ENCODE data around the gene GMFB. TPM values are rescaled to one million over a fixed set of nuclear protein-coding genes. Genes with fewer than 3 reads are reported as not detected.
A peak's percentile ranks its signal among the peaks of the same experiment; 100 is the strongest.

The GMFB gene
- total RNA-seq, 1 experiment from 2014 or later, result 85.2 TPM

DNA sequence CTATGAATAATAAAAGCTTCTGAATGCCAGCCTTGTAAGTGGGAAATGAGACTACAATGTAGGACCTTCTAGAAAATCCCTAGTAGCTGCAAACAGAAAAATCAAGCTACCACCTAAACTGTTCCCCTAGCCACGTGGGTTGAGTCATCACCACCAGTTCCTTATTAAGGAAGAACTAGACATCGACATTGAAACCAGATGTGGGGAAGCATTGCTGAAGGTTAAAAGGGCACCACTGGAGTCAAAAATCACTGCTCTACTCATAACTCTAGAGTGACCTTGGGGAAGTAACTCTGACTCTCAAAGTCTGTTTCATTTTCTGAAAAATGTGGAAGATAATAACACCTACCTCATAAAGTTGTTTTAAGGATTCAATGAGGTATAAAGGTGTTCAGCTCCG, 38.2 kb downstream of the GMFB start:
- Histone ChIP-seq H4K20me1 (ENCODE audit: low read length) (no peaks in the 10 kb centered on the region), H3K27ac (ENCODE audit: low read length) (no peak overlapping the region), H3K4me1 (ENCODE audit: insufficient read depth, low read length) (peaks cover 19% of the 10 kb centered on the region), H3K9me2 (replicated peaks; ENCODE audit: low read length) (no peaks in the 10 kb centered on the region), H3K9ac (ENCODE audit: low read length) (no peak overlapping the region), H3K4me2 (ENCODE audit: low read length) (no peak overlapping the region), H3K27me3 (ENCODE audit: low read length) (no peaks in the 10 kb centered on the region), H3K9me3 (ENCODE audit: low read length) (no peaks in the 10 kb centered on the region), H3F3A (ENCODE audit: low read length, unreplicated experiment) (no peaks in the 10 kb centered on the region), H2AFZ (ENCODE audit: low read length) (no peak overlapping the region), H3K36me3 (ENCODE audit: low read depth, low read length) (no peaks in the 10 kb centered on the region), H3K79me2 (ENCODE audit: low read length) (no peaks in the 10 kb centered on the region), H3K4me3 (ENCODE audit: low read length) (no peak overlapping the region)
- no peak for DNase-seq
- TF ChIP-seq, protein P1, sequence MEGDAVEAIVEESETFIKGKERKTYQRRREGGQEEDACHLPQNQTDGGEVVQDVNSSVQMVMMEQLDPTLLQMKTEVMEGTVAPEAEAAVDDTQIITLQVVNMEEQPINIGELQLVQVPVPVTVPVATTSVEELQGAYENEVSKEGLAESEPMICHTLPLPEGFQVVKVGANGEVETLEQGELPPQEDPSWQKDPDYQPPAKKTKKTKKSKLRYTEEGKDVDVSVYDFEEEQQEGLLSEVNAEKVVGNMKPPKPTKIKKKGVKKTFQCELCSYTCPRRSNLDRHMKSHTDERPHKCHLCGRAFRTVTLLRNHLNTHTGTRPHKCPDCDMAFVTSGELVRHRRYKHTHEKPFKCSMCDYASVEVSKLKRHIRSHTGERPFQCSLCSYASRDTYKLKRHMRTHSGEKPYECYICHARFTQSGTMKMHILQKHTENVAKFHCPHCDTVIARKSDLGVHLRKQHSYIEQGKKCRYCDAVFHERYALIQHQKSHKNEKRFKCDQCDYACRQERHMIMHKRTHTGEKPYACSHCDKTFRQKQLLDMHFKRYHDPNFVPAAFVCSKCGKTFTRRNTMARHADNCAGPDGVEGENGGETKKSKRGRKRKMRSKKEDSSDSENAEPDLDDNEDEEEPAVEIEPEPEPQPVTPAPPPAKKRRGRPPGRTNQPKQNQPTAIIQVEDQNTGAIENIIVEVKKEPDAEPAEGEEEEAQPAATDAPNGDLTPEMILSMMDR (conservative IDR thresholded peaks at IDR 0.05; ENCODE audit: low read depth, low read length), result no peak
- TF ChIP-seq EZH2phosphoT487 (IDR thresholded peaks at IDR 0.05; ENCODE audit: borderline replicate concordance, low read length) (no peak), EZH2 (IDR thresholded peaks at IDR 0.05; ENCODE audit: low read length, unreplicated experiment) (no peak)
- CTCF ChIA-PET, result no interaction called here
- ATAC-seq, result no peak
- intact Hi-C loops (cut with micrococcal nuclease), result no loop called here
- POLR2A ChIA-PET (ENCODE audit: unreplicated experiment), result interaction anchor here (0.5 to 0.6 kb wide), 2 partner anchors 236 to 680 kb away, joined by 3 to 8 read pairs; no protein-coding TSS in a partner anchor
- no TSS peak for BruUV-seq (replicated peaks)

GRCh38 chr14:54447231-54447692, 41.5 kb downstream of the GMFB start:
- intact Hi-C loops (cut with micrococcal nuclease), result no loop called here
- no TSS peak for BruUV-seq (replicated peaks)
- 0 out of 2 replicates have a peak overlapping the region, but pooled peaks have one; percentile 1 for H3K9ac ChIP-seq (ENCODE audit: low read length)
- H3K36me3 ChIP-seq (ENCODE audit: low read depth, low read length), result no peaks in the 10 kb centered on the region
- H3K27me3 ChIP-seq (ENCODE audit: low read length), result no peaks in the 10 kb centered on the region
- peak overlapping the region; percentile 61 for H3K27ac ChIP-seq (ENCODE audit: low read length)
- POLR2A ChIA-PET (ENCODE audit: unreplicated experiment), result interaction anchor here (0.5 to 0.7 kb wide), 3 partner anchors 80 to 122 kb away, joined by 3 to 18 read pairs (median 16); partner anchors contain the start of gene SAMD4A
- DNase-seq (peak; percentile 94), ATAC-seq (peak; percentile 62)
- peaks cover 20% of the 10 kb centered on the region for H3K4me1 ChIP-seq (ENCODE audit: insufficient read depth, low read length)
- H3K9me2 ChIP-seq (replicated peaks; ENCODE audit: low read length), result no peaks in the 10 kb centered on the region
- peak overlapping the region; percentile 31; the same call in 1 of the 2 replicates for H2AFZ ChIP-seq (ENCODE audit: low read length)
- H3K9me3 ChIP-seq (ENCODE audit: low read length), result no peaks in the 10 kb centered on the region
- no peak for TF ChIP-seq EZH2phosphoT487 (IDR thresholded peaks at IDR 0.05; ENCODE audit: borderline replicate concordance, low read length)
- TF ChIP-seq EZH2 (IDR thresholded peaks at IDR 0.05; ENCODE audit: low read length, unreplicated experiment), result no peak
- TF ChIP-seq, protein P1 (conservative IDR thresholded peaks at IDR 0.05; ENCODE audit: low read depth, low read length), result no peak
- H4K20me1 ChIP-seq (ENCODE audit: low read length), result no peaks in the 10 kb centered on the region
- CTCF ChIA-PET, result interaction anchor here (0.6 to 1.1 kb wide), 3 partner anchors 32 to 83 kb away, joined by 4 to 16 read pairs (median 4); no protein-coding TSS in a partner anchor
- H3K79me2 ChIP-seq (ENCODE audit: low read length), result no peaks in the 10 kb centered on the region
- H3K4me3 ChIP-seq (ENCODE audit: low read length), result no peak overlapping the region
- H3F3A ChIP-seq (ENCODE audit: low read length, unreplicated experiment), result no peaks in the 10 kb centered on the region
- peak overlapping the region; percentile 26 for H3K4me2 ChIP-seq (ENCODE audit: low read length)

- CTCF ChIA-PET, result interaction anchor here (0.6 to 1.1 kb wide), 3 partner anchors 35 to 362 kb away, joined by 3 to 16 read pairs (median 7); no protein-coding TSS in a partner anchor
- H3K4me2 ChIP-seq (ENCODE audit: low read length), result peak overlapping the region; percentile 26
- DNase-seq (peak; percentile 71), ATAC-seq (no peak)
- intact Hi-C loops (cut with micrococcal nuclease), result no loop called here
- no peaks in the 10 kb centered on the region for H3F3A ChIP-seq (ENCODE audit: low read length, unreplicated experiment)
- H3K4me1 ChIP-seq (ENCODE audit: insufficient read depth, low read length), result peaks cover 27% of the 10 kb centered on the region
- no peak overlapping the region for H3K9ac ChIP-seq (ENCODE audit: low read length)
- H3K79me2 ChIP-seq (ENCODE audit: low read length), result no peaks in the 10 kb centered on the region
- TF ChIP-seq EZH2phosphoT487 (IDR thresholded peaks at IDR 0.05; ENCODE audit: borderline replicate concordance, low read length), result no peak
- TF ChIP-seq, protein P1 (conservative IDR thresholded peaks at IDR 0.05; ENCODE audit: low read depth, low read length), result no peak
- no peak for TF ChIP-seq EZH2 (IDR thresholded peaks at IDR 0.05; ENCODE audit: low read length, unreplicated experiment)
- H3K27me3 ChIP-seq (ENCODE audit: low read length), result no peaks in the 10 kb centered on the region
- no peaks in the 10 kb centered on the region for H3K9me3 ChIP-seq (ENCODE audit: low read length)
- peak overlapping the region; percentile 61; the same call in 1 of the 2 replicates for H3K27ac ChIP-seq (ENCODE audit: low read length)
- POLR2A ChIA-PET (ENCODE audit: unreplicated experiment), result interaction anchor here (0.7 kb wide), 1 partner anchor 123 kb away, joined by 18 read pairs; no protein-coding TSS in a partner anchor
- no peaks in the 10 kb centered on the region for H4K20me1 ChIP-seq (ENCODE audit: low read length)
- no peaks in the 10 kb centered on the region for H3K36me3 ChIP-seq (ENCODE audit: low read depth, low read length)
- H3K9me2 ChIP-seq (replicated peaks; ENCODE audit: low read length), result no peaks in the 10 kb centered on the region
- no TSS peak for BruUV-seq (replicated peaks)
- H2AFZ ChIP-seq (ENCODE audit: low read length), result peak overlapping the region; percentile 8; the same call in 1 of the 2 replicates
- no peak overlapping the region for H3K4me3 ChIP-seq (ENCODE audit: low read length)
These were observed 42.6 kb downstream of the GMFB start for GRCh38 chr14:54446161-54446693.
